Measurements from ENCODE around the gene ESYT2. TPM values are rescaled to one million over a fixed set of nuclear protein-coding genes. Genes with fewer than 3 reads are reported as not detected.

The ESYT2 gene
- total RNA-seq, 1 experiment from 2014 or later: 39.0 TPM

GRCh38 chr7:158864507-158864820 lies 35.2 kb upstream of the ESYT2 start:
- no peak for TF ChIP-seq CTCF (conservative IDR thresholded peaks at IDR 0.05)
- peaks cover 3% of the 10 kb centered on the region in 2 experiments; a peak in 3 of 5 replicates for H3K9me3 Mint-ChIP-seq
- no peak overlapping the region for H3K4ac ChIP-seq (ENCODE audit: low read depth, low read length)
- H2BK15ac ChIP-seq (ENCODE audit: low read depth, low read length): no peak overlapping the region
- peak overlapping the region in 1 of 3 experiments; percentile 56; a peak in 1 of 7 replicates for H3K27ac Mint-ChIP-seq
- no peak overlapping the region for H2AK5ac ChIP-seq (ENCODE audit: insufficient read length, low read length)
- no peak overlapping the region for H2BK5ac ChIP-seq (ENCODE audit: insufficient read length, low read length)
- H2AFZ ChIP-seq (ENCODE audit: low read length): no peak overlapping the region
- peaks cover 5% of the 10 kb centered on the region; the same call in 1 of the 2 replicates for H3K79me2 ChIP-seq (ENCODE audit: insufficient read depth, low read length)
- H2BK12ac ChIP-seq (ENCODE audit: insufficient read length, low read depth, low read length): no peak overlapping the region
- H3K18ac ChIP-seq (ENCODE audit: insufficient read length, low read depth, low read length): no peak overlapping the region
- no peak overlapping the region for H3K56ac ChIP-seq (ENCODE audit: insufficient read length, low read depth, low read length)
- peak overlapping the region; percentile 69 to 83 for H3K4me3 Mint-ChIP-seq
- no peak overlapping the region for H3K27ac ChIP-seq (ENCODE audit: insufficient read length, low read depth, low read length)
- no peaks in the 10 kb centered on the region; the same call in 1 of the 2 replicates for H3K4me1 ChIP-seq (ENCODE audit: insufficient read depth, low read length)
- no CpG with 5 or more reads among the region's 3 CpGs for WGBS (ENCODE audit: extremely low coverage, insufficient read length, low lambda C conversion rate)
- DNase-seq: no peak
- H3K27me3 Mint-ChIP-seq (ENCODE audit: low read depth): peaks cover 4% of the 10 kb centered on the region
- H3T11ph ChIP-seq (ENCODE audit: low read length): no peak overlapping the region
- no peaks in the 10 kb centered on the region for H3K9me3 ChIP-seq (ENCODE audit: control insufficient read depth, low read depth, low read length)
- H3K4me1 Mint-ChIP-seq: peaks cover 41 to 52% of the 10 kb centered on the region in 2 experiments
- H3K9ac ChIP-seq (ENCODE audit: extremely low read depth, insufficient read length, low read length): no peak overlapping the region
- peak overlapping the region; percentile 27 for H3K4me2 ChIP-seq (ENCODE audit: insufficient read depth, insufficient read length, low read length)
- H3K14ac ChIP-seq (ENCODE audit: insufficient read depth, low read length): no peak overlapping the region
- no peak overlapping the region for H3K23ac ChIP-seq (ENCODE audit: insufficient read length, low read depth, low read length)
- no peaks in the 10 kb centered on the region for H3K23me2 ChIP-seq (ENCODE audit: insufficient read length, low read depth, low read length, poor library complexity, severe bottlenecking)
- no peak overlapping the region for H2BK120ac ChIP-seq (ENCODE audit: low read depth, low read length, poor library complexity, severe bottlenecking)
- no peaks in the 10 kb centered on the region for H3K27me3 ChIP-seq (ENCODE audit: insufficient read depth, low read length)
- no peak overlapping the region for H4K91ac ChIP-seq (ENCODE audit: insufficient read length, low read depth, low read length)
- H4K8ac ChIP-seq (replicated peaks; ENCODE audit: insufficient read length, low read depth, low read length): no peak overlapping the region
- H3K79me1 ChIP-seq (ENCODE audit: insufficient read depth, low read depth, low read length, poor library complexity, severe bottlenecking): no peaks in the 10 kb centered on the region
- H3K36me3 Mint-ChIP-seq (ENCODE audit: insufficient read depth in 1 of 3, low read depth in 3 of 3): peaks cover 10 to 15% (median 11%) of the 10 kb centered on the region in 3 experiments; a peak in 6 of 7 replicates
- peaks cover 3% of the 10 kb centered on the region for H4K20me1 ChIP-seq (ENCODE audit: control insufficient read depth, insufficient read depth, insufficient read length)
- no peak overlapping the region for H4K5ac ChIP-seq (ENCODE audit: insufficient read length, low read depth, low read length)
- no peak overlapping the region for H2BK20ac ChIP-seq (ENCODE audit: low read depth, low read length, poor library complexity, severe bottlenecking)
